ENCODE measurements around the gene PRSS12. TPM values are rescaled to one million over a fixed set of nuclear protein-coding genes. Genes with fewer than 3 reads are reported as not detected.

PRSS12 gene
- polyA plus RNA-seq, 3 donors = not detected

- Histone ChIP-seq H2AFZ (ENCODE audit: insufficient read depth, low read depth, low read length, poor library complexity, severe bottlenecking) (no peak overlapping the region), H3K9ac (ENCODE audit: insufficient read depth, low read length, poor library complexity, severe bottlenecking) (no peak overlapping the region), H3K4me2 (replicated peaks; ENCODE audit: extremely low read depth, low read length, poor library complexity, severe bottlenecking) (no peak overlapping the region), H3K27ac (ENCODE audit: low read depth in 1 of 2, low read length in 2 of 2) (no peak overlapping the region), H3K9me3 (replicated peaks in 1 of 2; ENCODE audit: control insufficient read depth in 1 of 2, insufficient read depth in 1 of 2, low read length in 2 of 2) (no peaks in the 10 kb centered on the region), H3K27me3 (ENCODE audit: control insufficient read depth in 2 of 2, insufficient read depth in 2 of 2, low read length in 2 of 2) (peaks cover 0 to 2% of the 10 kb centered on the region in 2 donors), H4K20me1 (ENCODE audit: insufficient read depth, low read length) (no peaks in the 10 kb centered on the region), H3K79me2 (ENCODE audit: insufficient read depth, low read length) (no peaks in the 10 kb centered on the region), H3K4me3 (replicated peaks in 1 of 3; ENCODE audit: low read depth in 2 of 3, low read length in 3 of 3) (no peak overlapping the region), H3K36me3 (replicated peaks in 1 of 2; ENCODE audit: control insufficient read depth in 1 of 2, insufficient read depth in 2 of 2, low read length in 2 of 2) (no peaks in the 10 kb centered on the region), H3K4me1 (ENCODE audit: control insufficient read depth in 1 of 2, insufficient read depth in 2 of 2, low read length in 2 of 2) (no peaks in the 10 kb centered on the region)
- WGBS (ENCODE audit: insufficient coverage) = 100% methylated on average over 1 of the region's 2 CpGs
- no peak for TF ChIP-seq CTCF (IDR thresholded peaks at IDR 0.05)
- intact Hi-C loops (cut with micrococcal nuclease) = no loop called here
- Mint-ChIP-seq H3K4me3 (no peak overlapping the region), H3K27ac (no peak overlapping the region), H3K36me3 (no peaks in the 10 kb centered on the region), H3K9me3 (peaks cover 0 to 5% (median 4%) of the 10 kb centered on the region in 7 donors), H3K4me1 (peaks cover 4% of the 10 kb centered on the region), H3K27me3 (ENCODE audit: low read depth in 3 of 3) (peaks cover 6 to 12% (median 7%) of the 10 kb centered on the region in 3 donors)
- no peak for DNase-seq
Measured at GRCh38 chr4:118260309-118260708, 92.5 kb downstream of the PRSS12 start.

GRCh38 chr4:118259111-118259510 is 93.7 kb downstream of the PRSS12 start:
- Histone ChIP-seq H2AFZ (ENCODE audit: insufficient read depth, low read depth, low read length, poor library complexity, severe bottlenecking) (no peak overlapping the region), H3K36me3 (replicated peaks in 1 of 2; ENCODE audit: control insufficient read depth in 1 of 2, insufficient read depth in 2 of 2, low read length in 2 of 2) (no peaks in the 10 kb centered on the region), H3K9me3 (replicated peaks in 1 of 2; ENCODE audit: control insufficient read depth in 1 of 2, insufficient read depth in 1 of 2, low read length in 2 of 2) (no peaks in the 10 kb centered on the region), H3K4me2 (replicated peaks; ENCODE audit: extremely low read depth, low read length, poor library complexity, severe bottlenecking) (no peak overlapping the region), H3K4me3 (replicated peaks in 1 of 3; ENCODE audit: low read depth in 2 of 3, low read length in 3 of 3) (no peak overlapping the region), H3K27me3 (ENCODE audit: control insufficient read depth in 2 of 2, insufficient read depth in 2 of 2, low read length in 2 of 2) (peaks cover 0 to 1% of the 10 kb centered on the region in 2 donors), H4K20me1 (ENCODE audit: insufficient read depth, low read length) (no peaks in the 10 kb centered on the region), H3K79me2 (ENCODE audit: insufficient read depth, low read length) (no peaks in the 10 kb centered on the region), H3K4me1 (ENCODE audit: control insufficient read depth in 1 of 2, insufficient read depth in 2 of 2, low read length in 2 of 2) (no peaks in the 10 kb centered on the region), H3K9ac (ENCODE audit: insufficient read depth, low read length, poor library complexity, severe bottlenecking) (no peak overlapping the region), H3K27ac (ENCODE audit: low read depth in 1 of 2, low read length in 2 of 2) (no peak overlapping the region)
- 100% methylated on average over 3 of the region's 3 CpGs for WGBS (ENCODE audit: insufficient coverage)
- Mint-ChIP-seq H3K4me1 (no peaks in the 10 kb centered on the region), H3K36me3 (no peaks in the 10 kb centered on the region), H3K9me3 (peaks cover 0 to 4% (median 0%) of the 10 kb centered on the region in 7 donors), H3K27ac (no peak overlapping the region), H3K4me3 (no peak overlapping the region), H3K27me3 (ENCODE audit: low read depth in 3 of 3) (peaks cover 0 to 4% (median 1%) of the 10 kb centered on the region in 3 donors)
- no peak for TF ChIP-seq CTCF (IDR thresholded peaks at IDR 0.05)
- intact Hi-C loops (cut with micrococcal nuclease) = no loop called here
- no peak for DNase-seq
